NCI-H226 (cell line): ENCODE measurements around the gene ARRB1.
"Not testable (repeated sequence)": the region's sequence is repeated elsewhere in the genome, so short reads cannot be mapped to it uniquely, and the experiment has no call there.

Experiments used
- DNase-seq: peaks from one replicate; pipeline ENCODE4 v3.0.0-alpha.2; 2015

ARRB1 gene

GRCh38 chr11:75319035-75319877, 32.2 kb downstream of the ARRB1 start:
- no peak for DNase-seq

- DNase-seq = no peak
These were observed 33.9 kb downstream of the ARRB1 start for GRCh38 chr11:75317446-75318122.

- no peak for DNase-seq
These were observed 36.0 kb downstream of the ARRB1 start for GRCh38 chr11:75315439-75315805.

GRCh38 chr11:75314771-75315438, 36.6 kb downstream of the ARRB1 start:
- DNase-seq = no peak

DNA sequence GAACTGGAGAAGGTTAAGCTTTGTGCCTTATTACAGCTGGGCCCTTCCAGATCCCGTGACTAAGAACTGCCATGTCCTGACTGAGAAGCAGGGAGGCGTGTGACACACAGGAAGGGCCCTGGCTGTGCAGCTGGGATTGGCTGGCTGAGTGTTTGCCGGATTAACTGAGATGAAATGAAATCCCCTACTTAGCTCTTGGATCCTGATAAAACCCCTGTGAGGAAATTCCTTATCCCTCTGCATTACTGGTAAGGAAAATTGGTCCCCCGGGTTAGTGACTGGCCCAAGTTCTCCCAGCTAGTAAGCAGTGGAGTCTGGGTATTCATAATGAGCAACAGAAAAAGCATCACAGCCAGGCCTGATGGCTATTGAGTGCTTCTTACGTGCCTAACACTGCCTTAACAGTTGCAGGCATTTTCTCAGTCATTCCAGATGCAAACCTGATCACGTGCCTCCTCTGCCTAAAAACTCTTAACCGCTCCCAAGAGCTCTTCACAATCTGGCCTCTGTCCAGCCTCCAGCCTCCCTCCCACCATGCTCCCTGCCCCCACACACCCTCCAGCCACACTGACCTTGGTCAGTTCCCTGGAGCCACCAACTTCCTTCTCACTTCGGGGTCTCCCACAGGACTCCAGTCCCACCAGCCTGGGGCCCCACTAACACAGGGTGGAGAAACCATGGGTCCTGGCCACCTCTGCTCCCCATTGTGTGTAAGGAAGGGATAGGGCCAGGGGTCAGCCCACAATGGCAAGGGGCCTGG, 37.8 kb downstream of the ARRB1 start:
- no peak for DNase-seq

DNA sequence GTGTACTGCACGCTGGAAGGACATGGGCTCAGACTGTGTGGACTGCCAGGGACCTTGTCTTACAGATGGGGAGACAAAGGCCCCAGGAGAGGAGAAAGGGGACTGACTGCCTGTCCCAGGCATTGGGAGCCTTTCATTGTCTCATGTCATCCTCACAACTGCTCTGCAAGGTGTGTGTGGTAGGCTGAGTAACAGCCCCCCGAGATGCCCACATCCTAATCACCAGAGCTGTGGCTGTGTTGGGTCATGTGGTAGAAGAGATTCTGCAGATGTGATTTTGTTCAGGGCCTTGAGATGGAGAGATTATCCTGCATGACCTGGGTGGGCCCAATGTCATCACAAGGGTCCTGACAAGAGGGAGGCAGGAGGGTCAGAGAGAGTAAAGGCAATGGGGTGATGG, 39.1 kb downstream of the ARRB1 start:
- no peak for DNase-seq

GRCh38 chr11:75311858-75312288, 39.6 kb downstream of the ARRB1 start:
- DNase-seq = peak; percentile 71

- no peak for DNase-seq
These were observed 42.5 kb downstream of the ARRB1 start for GRCh38 chr11:75308986-75309385.

- DNase-seq = no peak
These were observed 43.3 kb downstream of the ARRB1 start for GRCh38 chr11:75308116-75308515.

DNA sequence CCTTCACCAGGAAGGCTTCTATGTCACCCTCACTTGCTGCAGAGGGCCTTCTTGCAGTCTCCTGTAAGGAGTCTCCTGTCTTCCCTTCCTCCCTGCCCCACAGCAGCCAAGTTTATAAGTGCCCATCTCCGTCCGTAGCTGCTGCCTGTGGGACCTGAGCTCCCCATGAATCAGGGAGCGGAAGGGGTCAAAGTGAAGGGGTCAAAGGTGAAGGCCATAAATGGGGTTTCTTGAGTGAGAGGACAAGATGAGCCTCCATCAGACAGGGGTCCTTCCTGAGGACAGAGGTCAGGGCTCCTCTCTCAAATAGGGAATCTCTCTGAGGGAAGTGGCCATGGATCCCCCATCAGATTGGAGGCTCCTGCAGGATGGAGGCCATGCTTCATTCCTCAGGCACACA, 44.4 kb downstream of the ARRB1 start:
- DNase-seq = no peak

- DNase-seq = no peak
These were observed 44.9 kb downstream of the ARRB1 start for GRCh38 chr11:75306529-75306928.

- DNase-seq = no peak
These were observed 45.5 kb downstream of the ARRB1 start for GRCh38 chr11:75305993-75306392.

DNA sequence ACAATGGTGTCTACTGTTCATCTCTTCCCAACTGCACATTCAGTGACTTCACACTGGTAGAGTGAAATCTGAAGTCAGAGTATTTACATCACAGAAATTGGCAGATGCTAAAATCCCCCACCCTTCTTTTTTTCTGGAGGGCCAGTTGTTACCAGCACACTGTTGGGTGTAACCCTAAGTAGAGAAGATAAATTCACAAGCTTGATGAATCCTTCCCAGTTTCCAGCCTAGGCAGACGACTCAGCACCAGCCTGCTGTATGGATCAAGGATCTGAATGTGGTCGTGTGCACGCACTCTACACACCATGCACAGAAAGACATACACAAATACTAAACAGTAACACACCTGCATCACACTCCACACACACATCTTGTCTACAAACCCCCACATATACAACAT, 46.0 kb downstream of the ARRB1 start:
- DNase-seq = no peak

- not testable (repeated sequence) for DNase-seq
These were observed 46.5 kb downstream of the ARRB1 start for GRCh38 chr11:75304941-75305340.

GRCh38 chr11:75303544-75304224, 47.8 kb downstream of the ARRB1 start:
- DNase-seq = no peak

- no peak for DNase-seq
These were observed 49.1 kb downstream of the ARRB1 start for GRCh38 chr11:75302371-75302770.

DNA sequence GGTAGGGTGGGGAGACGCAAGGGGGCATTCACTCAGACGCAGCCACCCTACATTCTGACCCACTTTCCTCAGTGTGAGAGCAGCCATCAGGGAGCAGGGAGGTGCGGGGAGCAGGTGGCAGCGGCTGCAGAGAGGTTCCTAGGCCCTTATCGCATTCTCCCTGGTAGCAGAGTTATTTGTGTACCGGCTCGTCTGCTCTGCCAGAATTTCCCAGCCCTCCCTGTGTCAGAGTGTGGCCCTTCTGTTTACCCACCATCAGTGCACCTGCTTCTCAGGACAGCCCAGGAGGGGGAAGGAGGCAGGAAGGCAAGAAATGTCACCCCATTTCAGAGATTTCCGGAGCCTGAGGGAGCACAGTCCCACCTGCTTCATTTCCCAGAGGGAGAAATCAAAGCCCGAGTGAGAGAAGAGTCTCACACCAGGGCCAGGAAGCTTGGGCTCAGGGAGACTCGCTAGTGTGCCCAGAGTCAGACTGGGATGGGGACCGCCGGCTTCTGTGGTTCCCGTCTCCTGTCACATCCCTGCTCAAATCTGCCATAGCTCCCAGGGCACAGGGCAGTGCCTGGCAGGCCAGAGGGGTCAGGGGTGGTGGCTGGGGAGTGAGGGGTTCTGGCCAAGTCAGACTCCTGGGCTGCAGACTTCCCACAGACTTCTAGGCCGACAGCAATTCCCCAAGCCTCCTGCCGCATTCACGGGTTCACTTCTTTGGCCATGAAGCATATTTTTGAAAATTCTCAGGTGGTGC, 49.7 kb downstream of the ARRB1 start:
- DNase-seq = no peak

DNA sequence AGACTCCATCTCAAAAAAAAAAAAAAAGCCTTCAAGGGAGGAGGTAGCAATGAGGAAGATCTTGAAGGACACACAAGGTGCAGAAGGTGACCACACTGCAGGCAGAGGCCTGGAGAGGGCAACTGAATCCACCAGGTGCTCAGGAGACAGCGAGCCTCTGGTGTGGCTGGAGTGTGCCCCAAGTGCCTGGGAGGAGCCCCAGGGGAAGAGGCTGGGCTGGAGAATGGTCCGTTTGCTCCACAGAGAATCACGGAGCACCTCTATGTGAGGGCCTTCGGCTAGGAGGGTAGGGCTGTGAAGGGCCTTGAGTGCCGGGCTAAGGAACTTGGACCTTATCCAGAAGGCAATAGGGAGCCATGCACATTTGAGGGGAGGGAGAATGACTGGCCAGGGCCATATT, 50.3 kb downstream of the ARRB1 start:
- no peak for DNase-seq

DNA sequence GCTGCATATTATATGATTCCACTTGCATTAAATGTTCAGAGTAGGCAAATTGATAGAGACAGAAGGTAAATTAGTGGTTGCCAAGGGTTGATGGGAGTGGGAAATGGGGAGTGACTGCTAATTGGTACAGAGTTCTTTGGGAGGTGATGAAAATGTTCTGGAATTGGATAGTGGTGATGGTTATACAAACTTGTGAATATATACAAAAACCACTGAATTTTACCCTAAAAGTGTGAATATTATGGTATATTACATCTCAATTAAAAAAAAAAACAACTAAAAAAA, 52.5 kb downstream of the ARRB1 start:
- DNase-seq = no peak

- no peak for DNase-seq
These were observed 53.1 kb downstream of the ARRB1 start for GRCh38 chr11:75298191-75298975.

DNA sequence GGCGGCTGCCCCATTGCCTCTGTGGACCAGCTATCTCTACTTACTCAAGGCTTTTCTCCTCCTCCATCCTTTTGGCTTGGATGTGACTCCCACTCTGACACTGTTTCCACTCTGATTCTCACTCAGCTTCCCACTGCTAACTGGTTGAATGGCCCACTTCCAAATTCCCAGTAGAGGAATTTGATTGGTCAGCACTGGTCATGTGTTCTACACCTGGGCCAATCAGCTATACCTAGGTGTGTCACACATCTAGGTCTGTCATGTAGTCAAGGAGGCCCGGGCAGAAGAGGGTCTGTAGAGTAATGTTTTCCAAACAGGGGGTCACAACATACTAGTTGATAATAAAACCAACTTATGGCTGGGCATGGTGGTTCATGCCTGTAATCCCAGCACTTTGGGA, 57.6 kb downstream of the ARRB1 start:
- DNase-seq = no peak
